Prostate gland (tissue), 2 donors: ENCODE data around the gene MSI1.

ENCODE experiments used
- CTCF ChIP-seq, 4 experiments: fragments of 200-600 bp in 2 of 4; fragments of 450-650 bp in 2 of 4; sonication (generic) in 2 of 4; IDR thresholded peaks; 1 replicate in 3 of 4; 2 replicates in 1 of 4; pipeline ENCODE4 v1.5.1; 2016 to 2019; ENCODE audit warnings: antibody characterized with exemption in 4 of 4, mild to moderate bottlenecking in 2 of 4, moderate library complexity in 2 of 4
- POLR2A ChIP-seq: fragments of 450-650 bp; IDR thresholded peaks from one replicate; pipeline ENCODE4 v1.6.1; 2016; ENCODE audit warnings: antibody characterized with exemption, mild to moderate bottlenecking

- no peak for TF ChIP-seq CTCF (IDR thresholded peaks at IDR 0.05)
- TF ChIP-seq POLR2A: no peak
These were observed 12.9 kb upstream of the MSI1 start for GRCh38 chr12:120381752-120382419.
